Breast epithelium (tissue), 3 donors: ENCODE data around the gene GPN2.

Source experiments
- CTCF ChIP-seq, 3 donors: fragments of 450-650 bp; IDR thresholded peaks; one replicate each; pipeline ENCODE4 v1.5.1; 2016 to 2017; ENCODE audit warnings: antibody characterized with exemption in 3 of 3, mild to moderate bottlenecking in 3 of 3, moderate library complexity in 3 of 3
- POLR2AphosphoS5 ChIP-seq, 3 donors: sonication (generic); formaldehyde crosslinking; IDR thresholded peaks; one replicate each; pipeline ENCODE4 v1.6.1; 2017; ENCODE audit warnings: antibody characterized with exemption in 3 of 3

DNA sequence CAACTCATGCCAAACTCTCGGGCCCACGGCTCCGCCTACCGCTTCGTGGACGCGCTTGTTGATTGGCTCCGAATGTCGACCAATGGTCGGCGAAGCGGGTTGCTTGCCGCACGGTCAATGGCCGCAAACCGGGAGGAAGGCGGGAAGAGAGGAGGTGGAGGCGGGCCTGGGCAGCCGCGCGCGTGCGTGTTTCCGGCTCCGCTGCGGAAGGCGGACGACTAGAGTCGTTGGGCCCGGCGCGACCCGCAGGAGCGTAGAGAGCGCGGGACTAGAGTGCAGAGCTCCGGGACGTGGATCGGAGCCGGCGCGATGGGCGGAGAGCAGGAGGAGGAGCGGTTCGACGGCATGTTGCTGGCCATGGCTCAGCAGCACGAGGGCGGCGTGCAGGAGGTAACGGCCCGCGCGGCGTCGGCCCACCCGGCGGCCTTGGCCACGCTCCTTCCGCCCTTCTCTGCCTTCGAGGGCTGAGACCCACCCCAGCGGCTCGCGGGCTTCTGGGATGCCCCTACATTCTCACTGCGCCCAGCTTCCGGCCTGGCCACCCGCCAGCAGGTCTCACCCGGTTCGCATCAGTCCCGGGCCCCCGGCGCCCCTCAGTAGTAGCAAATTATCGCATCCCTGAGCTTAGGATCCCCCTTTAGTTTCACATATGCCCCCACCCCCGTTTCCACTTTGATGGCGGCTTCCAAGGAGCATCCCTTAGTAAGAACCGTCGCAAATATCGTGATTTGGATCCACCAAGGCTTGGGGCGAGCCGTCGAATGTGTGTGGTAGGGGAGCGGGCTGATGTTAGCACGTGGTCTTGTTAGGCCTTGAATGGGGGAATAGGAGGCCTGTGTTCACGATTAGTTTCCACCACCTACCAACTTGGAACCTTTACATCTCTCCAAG lies 31.7 kb upstream of the GPN2 start, which contains the start of gene NUDC:
- peak; percentile 90 to 97 (median 93) for TF ChIP-seq POLR2AphosphoS5 (IDR thresholded peaks at IDR 0.05)
- no peak for TF ChIP-seq CTCF (IDR thresholded peaks at IDR 0.05)
